Type B pancreatic cell (in vitro differentiated cells): ENCODE results near the gene TPO. TPM values are rescaled to one million over a fixed set of nuclear protein-coding genes. Genes with fewer than 3 reads are reported as not detected.
A peak's percentile ranks its signal among the peaks of the same experiment; 100 is the strongest.

Source experiments
- DNase-seq: peaks from one replicate; pipeline ENCODE4 v3.0.0; 2021; ENCODE audit warnings: mixed read lengths; ENCODE audit not compliant: unreplicated experiment; ENCODE audit errors: extremely low spot score
- H3K27ac Mint-ChIP-seq: 2 replicates; pipeline ENCODE4 v1.8.0; 2021; ENCODE audit warnings: mild to moderate bottlenecking, mixed read lengths
- H3K27me3 Mint-ChIP-seq: 2 replicates; pipeline ENCODE4 v1.8.0; 2021; ENCODE audit warnings: mixed read lengths
- H3K36me3 Mint-ChIP-seq: 2 replicates; pipeline ENCODE4 v1.8.0; 2021; ENCODE audit warnings: mixed read lengths
- H3K4me1 Mint-ChIP-seq: one replicate; pipeline ENCODE4 v1.8.0; 2021; ENCODE audit warnings: mixed read lengths; ENCODE audit not compliant: unreplicated experiment
- H3K4me3 Mint-ChIP-seq: 2 replicates; pipeline ENCODE4 v1.8.0; 2021; ENCODE audit warnings: mild to moderate bottlenecking, mixed read lengths
- H3K9me3 Mint-ChIP-seq: 2 replicates; pipeline ENCODE4 v1.8.0; 2021; ENCODE audit warnings: mixed read lengths
- CTCF ChIP-seq: fragments of 200-600 bp; sonication (generic); conservative IDR thresholded peaks from 2 replicates; pipeline ENCODE4 v1.5.0; 2021; ENCODE audit warnings: antibody characterized with exemption, mild to moderate bottlenecking
- total RNA-seq: library from RNA; stranded (reverse); gene quantifications from 2 replicates; pipeline ENCODE4 v1.2.1, GENCODE V29; 2021; ENCODE audit warnings: low replicate concordance

Gene TPO
- total RNA-seq, 1 donor from 2014 or later, result not detected

GRCh38 chr2:1551905-1552304 lies 138.6 kb downstream of the TPO start:
- Mint-ChIP-seq H3K27ac (no peak overlapping the region), H3K4me3 (no peak overlapping the region), H3K27me3 (peaks cover 7% of the 10 kb centered on the region), H3K4me1 (peaks cover 14% of the 10 kb centered on the region), H3K36me3 (no peaks in the 10 kb centered on the region), H3K9me3 (no peaks in the 10 kb centered on the region)
- TF ChIP-seq CTCF, result no peak
- DNase-seq, result no peak

GRCh38 chr2:1552611-1553010 lies 139.3 kb downstream of the TPO start:
- TF ChIP-seq CTCF, result no peak
- Mint-ChIP-seq H3K9me3 (no peaks in the 10 kb centered on the region), H3K4me3 (no peak overlapping the region), H3K27me3 (peaks cover 3% of the 10 kb centered on the region), H3K27ac (no peak overlapping the region), H3K4me1 (peaks cover 14% of the 10 kb centered on the region), H3K36me3 (no peaks in the 10 kb centered on the region)
- no peak for DNase-seq

GRCh38 chr2:1553671-1554295 lies 140.5 kb downstream of the TPO start:
- Mint-ChIP-seq H3K36me3 (no peaks in the 10 kb centered on the region), H3K9me3 (no peaks in the 10 kb centered on the region), H3K4me1 (peaks cover 14% of the 10 kb centered on the region), H3K27ac (peak overlapping the region; percentile 53), H3K4me3 (no peak overlapping the region), H3K27me3 (no peaks in the 10 kb centered on the region)
- TF ChIP-seq CTCF, result peak; percentile 48
- no peak for DNase-seq

GRCh38 chr2:1556286-1556685 lies 143.0 kb downstream of the TPO start:
- Mint-ChIP-seq H3K36me3 (no peaks in the 10 kb centered on the region), H3K4me1 (peaks cover 14% of the 10 kb centered on the region), H3K27ac (no peak overlapping the region), H3K4me3 (no peak overlapping the region), H3K27me3 (peaks cover 7% of the 10 kb centered on the region), H3K9me3 (no peaks in the 10 kb centered on the region)
- DNase-seq, result peak; percentile 31
- TF ChIP-seq CTCF, result no peak

- Mint-ChIP-seq H3K4me3 (no peak overlapping the region), H3K27ac (no peak overlapping the region), H3K4me1 (peaks cover 14% of the 10 kb centered on the region), H3K27me3 (peaks cover 13% of the 10 kb centered on the region), H3K36me3 (no peaks in the 10 kb centered on the region), H3K9me3 (no peaks in the 10 kb centered on the region)
- TF ChIP-seq CTCF, result no peak
- peak; percentile 40 for DNase-seq
These were observed 143.7 kb downstream of the TPO start for GRCh38 chr2:1556776-1557466.
